HG03139 (cell line): ENCODE data around the gene TMEM86A.
A peak's percentile ranks its signal among the peaks of the same experiment; 100 is the strongest.

Experiments
- ATAC-seq: cut with Tn5 transposase; IDR thresholded peaks from one replicate; pipeline ENCODE4 v1.9.1; 2021; ENCODE audit not compliant: unreplicated experiment

Gene TMEM86A

GRCh38 chr11:18699848-18700261 lies 1.3 kb downstream of the TMEM86A start:
- ATAC-seq = no peak

- no peak for ATAC-seq
Measured at GRCh38 chr11:18700375-18700774, 1.8 kb downstream of the TMEM86A start.

- ATAC-seq = no peak
Measured at GRCh38 chr11:18700872-18701271, 2.3 kb downstream of the TMEM86A start.

- ATAC-seq = no peak
Measured at GRCh38 chr11:18701614-18702216, 3.1 kb downstream of the TMEM86A start.

GRCh38 chr11:18703001-18703763 lies 4.6 kb downstream of the TMEM86A start:
- no peak for ATAC-seq

GRCh38 chr11:18704045-18704645 lies 5.6 kb downstream of the TMEM86A start:
- no peak for ATAC-seq

- ATAC-seq = no peak
Measured at GRCh38 chr11:18704698-18705097, 6.1 kb downstream of the TMEM86A start.

- ATAC-seq = no peak
Measured at GRCh38 chr11:18705651-18706281, 7.2 kb downstream of the TMEM86A start.

- ATAC-seq = peak; percentile 53
Measured at GRCh38 chr11:18706330-18707243, 8.0 kb downstream of the TMEM86A start.

- no peak for ATAC-seq
Measured at GRCh38 chr11:18707811-18708340, 9.3 kb downstream of the TMEM86A start.

GRCh38 chr11:18709414-18709813 lies 10.8 kb downstream of the TMEM86A start:
- no peak for ATAC-seq

- no peak for ATAC-seq
Measured at GRCh38 chr11:18710545-18710944, 12.0 kb downstream of the TMEM86A start.

- no peak for ATAC-seq
Measured at GRCh38 chr11:18713646-18714442, 15.3 kb downstream of the TMEM86A start.

GRCh38 chr11:18714443-18714780 lies 15.8 kb downstream of the TMEM86A start:
- no peak for ATAC-seq

- no peak for ATAC-seq
Measured at GRCh38 chr11:18715476-18715875, 16.9 kb downstream of the TMEM86A start.

GRCh38 chr11:18720091-18720807 lies 21.7 kb downstream of the TMEM86A start:
- no peak for ATAC-seq

GRCh38 chr11:18720808-18721560 lies 22.4 kb downstream of the TMEM86A start:
- ATAC-seq = peak; percentile 60

GRCh38 chr11:18721561-18722292 lies 23.1 kb downstream of the TMEM86A start:
- peak; percentile 67 for ATAC-seq
